ENCODE measurements around the gene GTSF1L. TPM values are rescaled to one million over a fixed set of nuclear protein-coding genes. Genes with fewer than 3 reads are reported as not detected.

GTSF1L gene
- total RNA-seq, 2 donors from 2014 or later = not detected

DNA sequence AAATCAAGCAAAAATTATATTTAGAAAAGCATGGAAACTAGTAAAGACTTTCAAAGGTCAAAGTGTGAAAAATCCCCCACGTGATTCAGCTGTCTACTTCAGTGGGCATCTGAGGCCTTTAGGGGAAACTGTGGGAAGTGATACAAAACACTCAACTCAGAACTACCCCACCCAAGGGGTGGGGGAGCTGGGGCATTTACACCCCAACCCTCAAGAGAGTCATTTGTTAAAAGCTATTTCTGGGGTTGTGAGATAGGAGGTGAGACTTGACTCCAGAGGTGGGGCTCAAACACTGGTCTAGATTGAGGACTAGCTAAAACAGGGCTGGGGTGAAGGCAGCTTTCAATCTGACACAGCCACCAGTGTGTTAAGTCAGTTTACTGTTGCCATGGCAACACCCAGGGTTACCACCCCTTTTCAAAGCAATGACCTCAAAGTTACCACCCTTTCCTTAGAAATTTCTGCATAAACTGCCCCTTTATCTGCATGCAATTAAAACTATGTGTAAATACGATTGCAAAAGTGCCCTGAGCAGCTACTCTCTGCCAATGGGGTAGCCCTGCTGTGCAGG is 9.9 kb upstream of the GTSF1L start:
- Mint-ChIP-seq H3K4me1 (ENCODE audit: low read depth in 2 of 2) (peaks cover 23 to 25% of the 10 kb centered on the region in 2 donors), H3K9me3 (no peaks in the 10 kb centered on the region), H3K27ac (peak overlapping the region; percentile 54 to 84), H3K4me3 (peak overlapping the region; percentile 38), H3K27me3 (peaks cover under 1 to 3% of the 10 kb centered on the region in 2 donors), H3K36me3 (no peaks in the 10 kb centered on the region)
- peak; percentile 94 to 96 for ATAC-seq
- DNase-seq (ENCODE audit: low spot score) = peak; percentile 87

DNA sequence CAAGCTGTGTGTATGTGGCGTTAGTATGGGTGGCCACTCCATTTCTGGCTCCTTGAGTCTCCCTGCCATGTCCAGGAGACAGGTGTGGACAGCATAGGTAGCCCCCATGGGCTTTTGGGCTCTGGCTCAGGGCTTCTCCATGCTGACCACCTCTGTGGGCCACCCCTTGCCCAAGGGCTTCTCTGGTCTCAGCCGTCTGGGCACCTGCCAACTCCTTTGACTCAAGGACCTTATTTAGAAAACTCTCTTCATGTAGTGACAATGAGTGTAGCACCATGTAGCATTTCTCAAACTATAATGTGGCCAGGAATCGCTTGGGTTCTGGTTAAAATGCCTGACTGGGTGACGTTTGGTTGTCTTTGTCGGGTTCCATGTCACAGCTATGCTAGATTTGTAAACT is 5.1 kb upstream of the GTSF1L start:
- no peak for ATAC-seq
- no peak overlapping the region for H3K27ac Mint-ChIP-seq
- H3K9me3 Mint-ChIP-seq = no peaks in the 10 kb centered on the region
- peaks cover 0 to 5% of the 10 kb centered on the region in 2 donors for H3K27me3 Mint-ChIP-seq
- DNase-seq (ENCODE audit: low spot score) = no peak
- H3K36me3 Mint-ChIP-seq = no peaks in the 10 kb centered on the region
- H3K4me3 Mint-ChIP-seq = no peak overlapping the region
- peaks cover 22 to 26% of the 10 kb centered on the region in 2 donors for H3K4me1 Mint-ChIP-seq (ENCODE audit: low read depth in 2 of 2)

DNA sequence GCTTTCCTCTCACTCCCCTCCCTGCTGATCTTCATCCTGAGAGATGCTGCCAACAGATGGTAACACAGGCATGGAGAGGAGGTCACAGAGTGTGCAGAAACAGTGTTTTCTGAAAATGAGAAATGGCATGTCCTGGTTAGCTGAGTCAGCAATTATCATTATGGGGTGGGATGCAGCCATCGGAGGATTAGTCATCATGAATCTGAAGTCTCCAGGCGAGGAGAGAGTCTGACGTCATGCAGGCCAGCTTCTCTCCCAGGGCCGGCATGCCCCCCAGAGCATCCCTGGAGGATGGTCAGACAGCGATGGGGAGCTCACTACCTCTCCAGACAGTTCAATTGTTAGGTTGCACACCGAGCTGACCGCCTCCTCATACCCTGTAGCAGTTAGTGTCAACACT is 4.7 kb upstream of the GTSF1L start:
- Mint-ChIP-seq H3K9me3 (no peaks in the 10 kb centered on the region), H3K4me3 (no peak overlapping the region), H3K36me3 (no peaks in the 10 kb centered on the region), H3K27ac (no peak overlapping the region), H3K27me3 (peaks cover 0 to 5% of the 10 kb centered on the region in 2 donors), H3K4me1 (ENCODE audit: low read depth in 2 of 2) (peaks cover 18 to 21% of the 10 kb centered on the region in 2 donors)
- DNase-seq (ENCODE audit: low spot score) (no peak), ATAC-seq (no peak)

DNA sequence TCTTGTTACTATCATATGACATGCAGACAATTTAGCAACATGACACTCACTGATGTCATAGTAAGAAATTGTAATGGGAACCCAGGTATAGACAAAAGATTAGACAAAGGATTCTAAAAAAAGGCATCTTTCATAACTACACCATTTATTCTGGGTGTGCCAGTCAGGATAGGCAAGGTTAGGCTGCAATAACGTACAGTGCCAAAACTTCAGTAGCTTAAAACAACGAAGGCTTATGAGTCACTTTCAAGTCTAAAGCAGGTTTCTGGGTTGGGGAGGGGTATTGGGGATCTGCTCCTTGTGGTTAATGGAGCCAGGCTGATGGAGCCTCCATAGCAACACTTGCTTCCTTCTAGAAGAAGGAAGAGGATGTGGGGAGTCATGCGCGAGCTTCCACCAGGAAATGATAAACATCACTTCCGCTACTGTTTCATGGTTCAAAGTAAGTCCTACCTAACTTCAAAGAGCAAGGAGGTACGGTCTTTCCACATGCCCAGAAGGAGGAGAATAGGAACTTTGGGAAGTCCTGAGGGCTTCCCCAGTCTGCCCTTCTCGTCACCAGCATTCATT is 2.0 kb upstream of the GTSF1L start:
- H3K36me3 Mint-ChIP-seq = no peaks in the 10 kb centered on the region
- DNase-seq (ENCODE audit: low spot score) (no peak), ATAC-seq (no peak)
- H3K4me3 Mint-ChIP-seq = no peak overlapping the region
- H3K27me3 Mint-ChIP-seq = peaks cover 0 to 3% of the 10 kb centered on the region in 2 donors
- H3K27ac Mint-ChIP-seq = peak overlapping the region in 1 of 2 donors; percentile 58
- peaks cover 11 to 12% of the 10 kb centered on the region in 2 donors for H3K4me1 Mint-ChIP-seq (ENCODE audit: low read depth in 2 of 2)
- H3K9me3 Mint-ChIP-seq = no peaks in the 10 kb centered on the region

DNA sequence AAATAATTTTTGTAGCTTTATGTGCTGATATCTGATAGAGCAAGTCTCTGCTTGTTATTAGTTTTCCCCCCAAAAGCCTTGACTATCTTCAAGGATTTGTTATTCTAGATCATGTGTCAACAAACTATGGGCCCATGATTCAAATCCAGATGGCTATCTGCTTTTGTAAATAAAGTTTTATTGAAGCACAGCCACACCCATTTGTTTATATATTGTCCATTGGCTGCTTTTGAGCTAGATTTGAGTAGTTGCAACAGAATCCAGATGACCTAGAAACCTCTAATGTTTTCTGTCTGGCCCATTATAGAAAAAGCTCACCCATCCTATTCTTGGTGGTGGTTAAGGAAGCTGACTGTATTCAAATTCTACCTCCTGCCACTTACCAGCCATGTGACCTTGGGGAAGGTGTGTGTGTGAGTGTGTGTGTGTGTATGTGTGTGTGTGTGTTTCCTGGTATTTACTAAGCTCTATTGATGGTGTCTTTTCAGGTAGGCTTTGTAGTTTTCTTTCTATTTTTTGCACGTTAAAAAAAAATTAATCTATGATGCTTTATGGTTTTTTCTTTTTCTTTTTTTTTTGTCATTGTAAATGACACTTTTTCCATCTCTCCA is 1.3 kb upstream of the GTSF1L start:
- ATAC-seq (no peak), DNase-seq (ENCODE audit: low spot score) (no peak)
- Mint-ChIP-seq H3K36me3 (no peaks in the 10 kb centered on the region), H3K4me1 (ENCODE audit: low read depth in 2 of 2) (peaks cover 11 to 12% of the 10 kb centered on the region in 2 donors), H3K27me3 (peaks cover 0 to 2% of the 10 kb centered on the region in 2 donors), H3K4me3 (no peak overlapping the region), H3K27ac (peak overlapping the region in 1 of 2 donors; percentile 58), H3K9me3 (no peaks in the 10 kb centered on the region)

DNA sequence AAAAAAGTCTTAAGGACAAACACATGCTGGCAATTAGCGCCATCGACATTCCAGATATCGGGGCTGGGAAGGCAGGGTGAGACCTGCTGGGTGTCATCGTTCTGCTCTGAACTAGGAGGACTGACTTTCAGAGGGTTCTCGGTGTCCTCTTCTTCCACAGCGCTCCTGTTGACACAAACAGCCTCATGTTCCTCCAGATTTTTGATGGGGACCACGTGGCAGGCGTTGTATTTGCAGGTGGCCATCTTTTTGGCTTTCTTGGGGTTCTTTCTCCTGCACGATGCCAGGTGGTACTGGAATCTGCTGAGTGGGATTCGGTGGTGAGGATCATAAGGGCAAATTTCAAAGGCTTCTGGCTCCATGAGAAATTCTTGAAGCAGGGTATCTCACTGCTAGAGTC is 469 bp downstream of the GTSF1L start:
- Mint-ChIP-seq H3K9me3 (no peaks in the 10 kb centered on the region), H3K4me1 (ENCODE audit: low read depth in 2 of 2) (peaks cover 11 to 12% of the 10 kb centered on the region in 2 donors), H3K27me3 (peaks cover 0 to 2% of the 10 kb centered on the region in 2 donors), H3K4me3 (no peak overlapping the region), H3K27ac (no peak overlapping the region), H3K36me3 (no peaks in the 10 kb centered on the region)
- DNase-seq (ENCODE audit: low spot score) (no peak), ATAC-seq (no peak)

DNA sequence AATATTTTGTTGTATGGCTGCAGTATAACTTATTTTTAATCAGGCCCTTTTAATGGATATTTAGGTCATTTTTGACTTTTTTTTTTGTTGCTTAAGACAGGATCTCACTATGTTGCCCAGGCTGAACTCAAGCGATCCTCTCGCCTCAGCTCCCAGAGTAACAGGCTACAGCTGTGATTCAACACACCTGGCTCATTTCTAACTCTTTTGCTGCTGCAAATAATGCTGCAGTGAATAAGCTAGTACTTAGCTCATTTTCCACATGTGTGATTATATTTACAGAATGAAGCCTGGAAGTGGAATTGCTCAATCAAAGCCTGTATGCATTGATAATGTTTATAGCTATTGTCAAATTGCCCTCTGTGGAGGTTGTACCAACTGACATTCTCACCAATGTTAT is 1.1 kb downstream of the GTSF1L start:
- Mint-ChIP-seq H3K4me1 (ENCODE audit: low read depth in 2 of 2) (peaks cover 11 to 12% of the 10 kb centered on the region in 2 donors), H3K9me3 (no peaks in the 10 kb centered on the region), H3K27ac (no peak overlapping the region), H3K36me3 (no peaks in the 10 kb centered on the region), H3K27me3 (peaks cover 0 to 2% of the 10 kb centered on the region in 2 donors), H3K4me3 (no peak overlapping the region)
- no peak for DNase-seq (ENCODE audit: low spot score)
- no peak for ATAC-seq

DNA sequence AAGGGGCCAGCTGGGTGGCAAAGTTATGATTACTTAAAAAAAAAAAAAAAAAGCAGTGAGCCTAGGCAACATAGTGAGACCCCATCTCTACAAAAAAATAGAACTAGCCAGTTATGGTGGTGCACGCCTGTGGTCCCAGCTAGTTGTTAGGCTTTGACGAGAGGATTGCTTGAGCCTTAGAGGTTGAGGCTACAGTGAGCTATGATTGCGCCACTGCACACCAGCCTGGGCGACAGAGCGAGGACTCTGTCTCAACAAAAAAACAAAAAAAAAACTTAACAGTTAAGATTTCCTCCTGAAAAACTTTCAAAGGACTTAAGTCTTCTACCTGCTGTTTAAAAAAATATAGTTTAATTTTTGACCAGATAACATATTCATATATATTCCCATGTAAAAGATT is 2.4 kb downstream of the GTSF1L start:
- ATAC-seq (no peak), DNase-seq (ENCODE audit: low spot score) (no peak)
- Mint-ChIP-seq H3K4me1 (ENCODE audit: low read depth in 2 of 2) (peaks cover 11 to 12% of the 10 kb centered on the region in 2 donors), H3K27me3 (no peaks in the 10 kb centered on the region), H3K9me3 (no peaks in the 10 kb centered on the region), H3K36me3 (no peaks in the 10 kb centered on the region), H3K4me3 (no peak overlapping the region), H3K27ac (peak overlapping the region in 1 of 2 donors; percentile 60)

DNA sequence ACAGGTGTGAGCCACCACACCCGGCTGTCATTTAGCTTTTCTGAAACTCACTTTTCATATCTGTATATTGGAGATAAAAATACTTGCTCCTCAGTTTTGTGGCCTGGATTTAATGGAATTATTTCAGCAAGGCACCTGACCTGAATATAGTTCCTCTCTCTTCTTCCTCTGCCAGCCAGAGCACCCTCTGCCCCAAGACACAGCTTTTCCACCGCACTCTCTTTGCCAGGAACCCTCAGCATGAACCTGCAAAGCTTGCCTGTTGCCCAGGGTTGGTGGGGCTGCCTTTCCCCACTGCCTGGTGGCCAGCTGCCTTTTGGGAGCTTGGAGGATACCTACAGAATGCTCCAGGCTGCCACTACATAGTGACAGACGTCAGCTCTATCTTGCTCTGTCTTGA is 3.1 kb downstream of the GTSF1L start:
- H3K4me3 Mint-ChIP-seq = no peak overlapping the region
- H3K4me1 Mint-ChIP-seq (ENCODE audit: low read depth in 2 of 2) = peaks cover 8% of the 10 kb centered on the region in 2 donors
- no peaks in the 10 kb centered on the region for H3K27me3 Mint-ChIP-seq
- DNase-seq (ENCODE audit: low spot score) (no peak), ATAC-seq (no peak)
- no peaks in the 10 kb centered on the region for H3K36me3 Mint-ChIP-seq
- H3K27ac Mint-ChIP-seq = peak overlapping the region in 1 of 2 donors; percentile 60
- H3K9me3 Mint-ChIP-seq = no peaks in the 10 kb centered on the region

DNA sequence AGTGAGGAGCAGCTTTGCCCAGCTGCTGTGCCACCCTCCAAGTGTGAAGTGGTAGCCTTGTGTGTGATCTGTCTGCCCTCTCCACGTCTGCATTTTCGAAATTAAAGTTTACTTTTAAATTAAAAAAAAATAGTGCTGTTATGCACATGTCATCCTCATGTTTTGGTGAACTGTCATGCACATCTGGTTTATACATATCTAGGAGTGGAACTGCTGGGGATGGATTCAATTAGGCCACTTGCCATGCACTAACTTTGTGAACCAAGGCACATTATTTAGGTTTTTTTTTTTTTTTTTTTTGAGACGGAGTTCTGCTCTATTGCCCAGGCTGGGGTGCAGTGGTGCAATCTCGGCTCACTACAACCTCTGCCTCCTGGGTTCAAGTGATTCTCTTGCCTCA is 3.6 kb downstream of the GTSF1L start:
- ATAC-seq (no peak), DNase-seq (ENCODE audit: low spot score) (no peak)
- Mint-ChIP-seq H3K4me3 (no peak overlapping the region), H3K27me3 (no peaks in the 10 kb centered on the region), H3K36me3 (no peaks in the 10 kb centered on the region), H3K4me1 (ENCODE audit: low read depth in 2 of 2) (peaks cover 2 to 3% of the 10 kb centered on the region in 2 donors), H3K9me3 (no peaks in the 10 kb centered on the region), H3K27ac (no peak overlapping the region)

DNA sequence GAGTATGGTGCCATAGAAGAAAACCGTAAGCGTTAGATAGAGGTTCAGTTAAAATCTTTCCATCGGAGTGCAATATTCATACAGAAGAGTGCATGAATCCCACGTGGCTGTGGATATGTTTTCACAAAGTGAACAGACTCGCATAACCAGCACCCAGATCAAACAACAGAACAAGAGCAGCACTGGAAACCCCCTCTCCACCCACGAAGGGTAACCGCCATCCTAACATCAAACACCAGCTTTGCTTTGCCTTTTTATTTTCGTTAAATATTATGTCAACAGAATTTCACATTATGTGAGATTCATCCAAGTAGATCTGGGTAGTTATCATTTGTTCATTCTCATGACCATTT is 4.7 kb downstream of the GTSF1L start:
- Mint-ChIP-seq H3K27ac (no peak overlapping the region), H3K9me3 (no peaks in the 10 kb centered on the region), H3K4me1 (ENCODE audit: low read depth in 2 of 2) (no peaks in the 10 kb centered on the region), H3K4me3 (no peak overlapping the region), H3K27me3 (no peaks in the 10 kb centered on the region), H3K36me3 (no peaks in the 10 kb centered on the region)
- ATAC-seq (no peak), DNase-seq (ENCODE audit: low spot score) (no peak)

DNA sequence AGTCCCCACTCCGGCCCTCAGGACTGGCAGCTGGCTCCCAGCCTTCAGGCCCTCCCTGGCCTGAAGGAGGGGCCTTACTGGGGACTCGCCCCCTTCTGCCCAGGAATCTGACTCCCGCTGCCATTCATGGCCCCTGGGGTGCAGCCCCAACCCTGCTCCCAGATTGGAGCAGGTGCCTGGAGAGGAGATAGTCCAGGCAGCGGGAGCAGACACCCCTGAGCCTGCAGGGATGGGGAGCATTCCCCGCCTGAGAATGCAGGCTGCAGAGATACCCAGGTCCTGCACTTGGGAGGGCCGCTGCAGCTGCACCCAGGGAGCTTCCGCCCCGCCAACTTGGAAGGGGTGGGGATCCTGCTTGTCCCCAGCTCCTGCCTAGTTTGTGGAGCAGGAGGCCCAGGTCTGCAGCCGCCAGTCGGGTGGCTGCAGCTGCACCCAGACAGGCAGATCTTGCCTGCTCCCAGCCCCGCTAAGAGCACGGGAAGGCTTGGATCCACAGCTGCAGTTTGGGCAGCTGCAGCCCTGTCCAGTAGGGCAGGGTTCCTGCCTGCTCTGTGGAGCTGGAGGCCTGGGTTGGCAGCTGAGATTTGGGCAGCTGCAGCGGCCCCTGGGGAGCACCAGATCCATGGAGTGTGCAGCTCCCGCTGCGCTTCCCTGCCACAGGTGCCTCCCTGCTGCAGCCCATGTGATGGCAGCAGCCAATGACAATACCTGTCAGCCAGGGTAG is 5.2 kb downstream of the GTSF1L start:
- Mint-ChIP-seq H3K9me3 (no peaks in the 10 kb centered on the region), H3K27ac (no peak overlapping the region), H3K27me3 (no peaks in the 10 kb centered on the region), H3K4me3 (no peak overlapping the region), H3K4me1 (ENCODE audit: low read depth in 2 of 2) (no peaks in the 10 kb centered on the region), H3K36me3 (no peaks in the 10 kb centered on the region)
- DNase-seq (ENCODE audit: low spot score) (no peak), ATAC-seq (peak in 1 of 2 donors; percentile 45)

DNA sequence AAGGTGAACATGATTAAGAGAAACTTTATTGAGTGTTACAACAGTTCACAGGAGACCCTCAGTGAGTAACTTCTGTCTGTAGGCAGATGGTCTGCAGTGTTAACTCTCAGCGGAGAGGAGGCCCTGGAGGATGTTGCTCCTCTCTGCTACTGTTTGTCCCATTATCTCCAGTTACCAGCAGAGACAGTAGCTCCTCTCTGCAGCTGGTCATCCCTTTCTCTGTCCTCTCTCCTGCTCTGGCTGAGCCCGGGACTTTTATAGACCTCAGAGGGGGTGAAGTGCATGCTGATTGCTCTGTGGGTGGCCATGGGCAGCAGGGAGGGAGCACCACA is 5.7 kb downstream of the GTSF1L start:
- ATAC-seq = no peak

DNA sequence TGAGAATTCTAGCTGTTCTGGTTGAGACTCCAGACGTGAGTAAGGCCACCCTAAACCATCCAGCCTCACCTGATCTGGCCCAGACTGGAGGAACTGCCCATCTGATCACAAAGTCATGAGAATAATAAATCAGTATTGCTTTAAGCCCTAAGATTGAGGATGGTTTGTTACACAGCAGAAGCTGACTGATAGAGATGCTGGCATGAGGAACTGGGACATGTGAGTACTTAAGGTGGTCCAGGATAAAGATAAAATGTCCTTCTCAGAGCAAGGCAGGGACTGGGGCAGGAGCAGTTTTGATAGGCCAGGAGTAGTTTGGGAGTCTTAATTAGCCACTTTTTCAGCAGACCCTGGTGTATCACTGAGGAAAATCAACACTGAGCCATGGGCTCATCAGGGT is 6.8 kb downstream of the GTSF1L start:
- Mint-ChIP-seq H3K4me1 (ENCODE audit: low read depth in 2 of 2) (no peaks in the 10 kb centered on the region), H3K27ac (no peak overlapping the region), H3K4me3 (no peak overlapping the region), H3K9me3 (no peaks in the 10 kb centered on the region), H3K36me3 (no peaks in the 10 kb centered on the region), H3K27me3 (no peaks in the 10 kb centered on the region)
- DNase-seq (ENCODE audit: low spot score) = no peak
- no peak for ATAC-seq

More for the DNA sequence above, 5.7 kb downstream of the GTSF1L start:
- Mint-ChIP-seq H3K27me3 (no peaks in the 10 kb centered on the region), H3K36me3 (no peaks in the 10 kb centered on the region), H3K9me3 (no peaks in the 10 kb centered on the region), H3K4me3 (no peak overlapping the region), H3K4me1 (ENCODE audit: low read depth in 2 of 2) (no peaks in the 10 kb centered on the region), H3K27ac (no peak overlapping the region)
- DNase-seq (ENCODE audit: low spot score) = no peak

All from natural killer cell treated with Interleukin-12 subunit alpha and Interleukin-12 subunit beta and Interleukin-15 and Interleukin-18, amount 100 ng/mL, for 72 hours (primary cell).